Measurements from ENCODE around the gene TAC3.
"Not testable (repeated sequence)": the region's sequence is repeated elsewhere in the genome, so short reads cannot be mapped to it uniquely, and the experiment has no call there.

TAC3 gene

GRCh38 chr12:56987011-56987410 is 29.3 kb downstream of the TAC3 start:
- peaks cover 16% of the 10 kb centered on the region for H3K4me1 ChIP-seq (ENCODE audit: insufficient read depth, low read length, poor library complexity, severe bottlenecking)
- no peaks in the 10 kb centered on the region; the same call in 1 of the 2 replicates for H3F3A ChIP-seq (ENCODE audit: low read depth)
- H3K79me2 ChIP-seq (ENCODE audit: insufficient read depth, low read length) = no peaks in the 10 kb centered on the region
- H3K9ac ChIP-seq (ENCODE audit: low read depth, low read length, poor library complexity, severe bottlenecking) = no peak overlapping the region
- TF ChIP-seq CTCF (conservative IDR thresholded peaks at IDR 0.05; ENCODE audit: low read length) (no peak), EZH2phosphoT487 (IDR thresholded peaks at IDR 0.05; ENCODE audit: borderline replicate concordance) (no peak)
- no peaks in the 10 kb centered on the region for H3K27me3 ChIP-seq (ENCODE audit: insufficient read depth, low read length, poor library complexity, severe bottlenecking)
- H3K9me2 ChIP-seq (replicated peaks; ENCODE audit: low read depth, low read length) = no peaks in the 10 kb centered on the region
- no peaks in the 10 kb centered on the region for H3K9me3 ChIP-seq (ENCODE audit: insufficient read depth, low read depth, low read length)
- no peaks in the 10 kb centered on the region for H3K36me3 ChIP-seq (ENCODE audit: insufficient read depth, low read length)
- no peak overlapping the region for H3K4me3 ChIP-seq (ENCODE audit: low read length, poor library complexity, severe bottlenecking)
- H2AFZ ChIP-seq (ENCODE audit: low read length) = peak overlapping the region; percentile 42; the same call in 1 of the 2 replicates
- no peaks in the 10 kb centered on the region for H4K20me1 ChIP-seq (ENCODE audit: insufficient read depth, low read length, poor library complexity, severe bottlenecking)
- H3K4me2 ChIP-seq (ENCODE audit: low read depth, low read length, poor library complexity, severe bottlenecking) = no peak overlapping the region

GRCh38 chr12:56985714-56986113 is 30.6 kb downstream of the TAC3 start:
- not testable (repeated sequence) for H3K9me3 ChIP-seq (ENCODE audit: insufficient read depth, low read depth, low read length); H3K4me1 ChIP-seq (ENCODE audit: insufficient read depth, low read length, poor library complexity, severe bottlenecking); H3K79me2 ChIP-seq (ENCODE audit: insufficient read depth, low read length); H3K9me2 ChIP-seq (replicated peaks; ENCODE audit: low read depth, low read length); H3K4me2 ChIP-seq (ENCODE audit: low read depth, low read length, poor library complexity, severe bottlenecking); H3K9ac ChIP-seq (ENCODE audit: low read depth, low read length, poor library complexity, severe bottlenecking); H3K4me3 ChIP-seq (ENCODE audit: low read length, poor library complexity, severe bottlenecking); H2AFZ ChIP-seq (ENCODE audit: low read length); H3K27me3 ChIP-seq (ENCODE audit: insufficient read depth, low read length, poor library complexity, severe bottlenecking); H4K20me1 ChIP-seq (ENCODE audit: insufficient read depth, low read length, poor library complexity, severe bottlenecking); H3F3A ChIP-seq (ENCODE audit: low read depth); H3K36me3 ChIP-seq (ENCODE audit: insufficient read depth, low read length)

- Histone ChIP-seq H3K27me3 (ENCODE audit: insufficient read depth, low read length, poor library complexity, severe bottlenecking) (no peaks in the 10 kb centered on the region), H3K4me2 (ENCODE audit: low read depth, low read length, poor library complexity, severe bottlenecking) (no peak overlapping the region), H3K9me2 (replicated peaks; ENCODE audit: low read depth, low read length) (no peaks in the 10 kb centered on the region)
Observed at GRCh38 chr12:56983386-56983785, 32.9 kb downstream of the TAC3 start.

GRCh38 chr12:56982578-56983236 is 33.6 kb downstream of the TAC3 start:
- H3K27me3 ChIP-seq (ENCODE audit: insufficient read depth, low read length, poor library complexity, severe bottlenecking); H2AFZ ChIP-seq (ENCODE audit: low read length); H3K79me2 ChIP-seq (ENCODE audit: insufficient read depth, low read length); H3K9ac ChIP-seq (ENCODE audit: low read depth, low read length, poor library complexity, severe bottlenecking); H3F3A ChIP-seq (ENCODE audit: low read depth); H3K4me1 ChIP-seq (ENCODE audit: insufficient read depth, low read length, poor library complexity, severe bottlenecking); H3K4me3 ChIP-seq (ENCODE audit: low read length, poor library complexity, severe bottlenecking); H4K20me1 ChIP-seq (ENCODE audit: insufficient read depth, low read length, poor library complexity, severe bottlenecking); H3K9me3 ChIP-seq (ENCODE audit: insufficient read depth, low read depth, low read length); H3K36me3 ChIP-seq (ENCODE audit: insufficient read depth, low read length); H3K4me2 ChIP-seq (ENCODE audit: low read depth, low read length, poor library complexity, severe bottlenecking); H3K9me2 ChIP-seq (replicated peaks; ENCODE audit: low read depth, low read length): not testable (repeated sequence)

More at GRCh38 chr12:56983386-56983785, 32.9 kb downstream of the TAC3 start:
- TF ChIP-seq EZH2phosphoT487 (IDR thresholded peaks at IDR 0.05; ENCODE audit: borderline replicate concordance) = no peak
- TF ChIP-seq CTCF (conservative IDR thresholded peaks at IDR 0.05; ENCODE audit: low read length) = no peak
- H3K9ac ChIP-seq (ENCODE audit: low read depth, low read length, poor library complexity, severe bottlenecking) = no peak overlapping the region
- H2AFZ ChIP-seq (ENCODE audit: low read length) = no peak overlapping the region
- peaks cover 4% of the 10 kb centered on the region for H3K4me1 ChIP-seq (ENCODE audit: insufficient read depth, low read length, poor library complexity, severe bottlenecking)
- H3K9me3 ChIP-seq (ENCODE audit: insufficient read depth, low read depth, low read length) = no peaks in the 10 kb centered on the region
- no peaks in the 10 kb centered on the region for H3K36me3 ChIP-seq (ENCODE audit: insufficient read depth, low read length)
- no peaks in the 10 kb centered on the region for H4K20me1 ChIP-seq (ENCODE audit: insufficient read depth, low read length, poor library complexity, severe bottlenecking)
- no peaks in the 10 kb centered on the region for H3K79me2 ChIP-seq (ENCODE audit: insufficient read depth, low read length)
- H3K4me3 ChIP-seq (ENCODE audit: low read length, poor library complexity, severe bottlenecking) = no peak overlapping the region
- H3F3A ChIP-seq (ENCODE audit: low read depth) = no peaks in the 10 kb centered on the region

All from Loucy (cell line).